ENCODE data around the gene RUFY3. TPM values are rescaled to one million over a fixed set of nuclear protein-coding genes. Genes with fewer than 3 reads are reported as not detected.

Gene RUFY3
- total and polyA plus RNA-seq, 2 experiments from 2014 or later: 18.3 to 29.2 TPM

- TF ChIP-seq ZNF462 (CRISPR knock-in tag; IDR thresholded peaks at IDR 0.05) (no peak), ZNF114 (CRISPR knock-in tag; IDR thresholded peaks at IDR 0.05) (no peak)
Observed at GRCh38 chr4:70815370-70815769, 93.6 kb downstream of the RUFY3 start (continued).

- Histone ChIP-seq H3K4me1 (ENCODE audit: insufficient read depth) (no peaks in the 10 kb centered on the region), H3F3A (replicated peaks; ENCODE audit: low read depth) (no peaks in the 10 kb centered on the region; the same call in 1 of the 2 replicates), H3K27ac (ENCODE audit: low read depth) (no peak overlapping the region; the same call in 1 of the 2 replicates), H2AFZ (no peak overlapping the region), H3K9me2 (ENCODE audit: insufficient read depth) (no peaks in the 10 kb centered on the region), H3K79me2 (replicated peaks; ENCODE audit: insufficient read depth) (no peaks in the 10 kb centered on the region), H3K4me3 (no peak overlapping the region), H3K36me3 (ENCODE audit: insufficient read depth) (peaks cover 24% of the 10 kb centered on the region), H3K27me3 (ENCODE audit: insufficient read depth) (no peaks in the 10 kb centered on the region), H3K4me2 (no peak overlapping the region), H4K20me1 (replicated peaks; ENCODE audit: insufficient read depth) (no peaks in the 10 kb centered on the region; the same call in none of the 2 replicates)
- ATAC-seq (no peak), DNase-seq (ENCODE audit: low spot score) (no peak)
- no peaks in the 10 kb centered on the region for H3K9me3 Mint-ChIP-seq
- peaks cover 2% of the 10 kb centered on the region for H3K27me3 Mint-ChIP-seq (ENCODE audit: insufficient read depth, low read depth, poor library complexity)
- no peaks in the 10 kb centered on the region for H3K4me1 Mint-ChIP-seq
- no peak overlapping the region for H3K27ac Mint-ChIP-seq
- TF ChIP-seq EZH2 (IDR thresholded peaks at IDR 0.05; ENCODE audit: low read depth, unreplicated experiment) (no peak), CTCF (conservative IDR thresholded peaks at IDR 0.05; ENCODE audit: low read depth in 2 of 2) (no peak), CREB1 (CRISPR knock-in tag; IDR thresholded peaks at IDR 0.05; ENCODE audit: low read depth) (no peak), ETS1 (IDR thresholded peaks at IDR 0.05) (no peak), REST (IDR thresholded peaks at IDR 0.05; ENCODE audit: unreplicated experiment) (no peak), JUNB (IDR thresholded peaks at IDR 0.05; ENCODE audit: unreplicated experiment) (no peak)
- no peak overlapping the region for H3K4me3 Mint-ChIP-seq
- H3K36me3 Mint-ChIP-seq (ENCODE audit: low read depth): peaks cover 40% of the 10 kb centered on the region
Observed at GRCh38 chr4:70816894-70817293, 95.1 kb downstream of the RUFY3 start.

Measured in GM23338 (cell line).